Ishikawa (cell line): ENCODE data around the gene CERS6.

Source experiments
- CEBPB ChIP-seq: IDR thresholded peaks from 2 replicates; pipeline ENCODE4 v1.6.1; 2012
- CREB1 ChIP-seq: IDR thresholded peaks from 2 replicates; pipeline ENCODE4 v1.6.1; 2012; ENCODE audit warnings: low read depth
- EGR1 ChIP-seq: IDR thresholded peaks from 2 replicates; pipeline ENCODE4 v1.6.1; 2012
- EP300 ChIP-seq: IDR thresholded peaks from 2 replicates; pipeline ENCODE4 v1.6.1; 2012; ENCODE audit warnings: borderline replicate concordance
- FOXM1 ChIP-seq: IDR thresholded peaks from 2 replicates; pipeline ENCODE4 v1.6.1; 2012; ENCODE audit warnings: low read depth, borderline replicate concordance
- NFIC ChIP-seq: IDR thresholded peaks from 2 replicates; pipeline ENCODE4 v1.6.1; 2012
- RAD21 ChIP-seq: IDR thresholded peaks from 2 replicates; pipeline ENCODE4 v1.6.1; 2012; ENCODE audit warnings: low read depth
- TAF1 ChIP-seq: IDR thresholded peaks from 2 replicates; pipeline ENCODE4 v1.6.1; 2012; ENCODE audit warnings: low read depth, mild to moderate bottlenecking
- TCF12 ChIP-seq: IDR thresholded peaks from 2 replicates; pipeline ENCODE4 v1.6.1; 2012; ENCODE audit warnings: low read depth
- TEAD4 ChIP-seq: IDR thresholded peaks from 2 replicates; pipeline ENCODE4 v1.6.1; 2012
- YY1 ChIP-seq: IDR thresholded peaks from 2 replicates; pipeline ENCODE4 v1.6.1; 2012; ENCODE audit warnings: low read depth
- ZBTB7A ChIP-seq: IDR thresholded peaks from 2 replicates; pipeline ENCODE4 v1.6.1; 2012; ENCODE audit warnings: low read depth
- TF ChIP-seq, protein P1 (sequence below): IDR thresholded peaks from 2 replicates; pipeline ENCODE4 v1.6.1; 2012
- TF ChIP-seq, protein P2 (sequence below): IDR thresholded peaks from 2 replicates; pipeline ENCODE4 v1.6.1; 2012; ENCODE audit warnings: low read depth, mild to moderate bottlenecking
- TF ChIP-seq, protein P3 (sequence below): IDR thresholded peaks from 2 replicates; pipeline ENCODE4 v1.6.1; 2012

CERS6 gene

DNA sequence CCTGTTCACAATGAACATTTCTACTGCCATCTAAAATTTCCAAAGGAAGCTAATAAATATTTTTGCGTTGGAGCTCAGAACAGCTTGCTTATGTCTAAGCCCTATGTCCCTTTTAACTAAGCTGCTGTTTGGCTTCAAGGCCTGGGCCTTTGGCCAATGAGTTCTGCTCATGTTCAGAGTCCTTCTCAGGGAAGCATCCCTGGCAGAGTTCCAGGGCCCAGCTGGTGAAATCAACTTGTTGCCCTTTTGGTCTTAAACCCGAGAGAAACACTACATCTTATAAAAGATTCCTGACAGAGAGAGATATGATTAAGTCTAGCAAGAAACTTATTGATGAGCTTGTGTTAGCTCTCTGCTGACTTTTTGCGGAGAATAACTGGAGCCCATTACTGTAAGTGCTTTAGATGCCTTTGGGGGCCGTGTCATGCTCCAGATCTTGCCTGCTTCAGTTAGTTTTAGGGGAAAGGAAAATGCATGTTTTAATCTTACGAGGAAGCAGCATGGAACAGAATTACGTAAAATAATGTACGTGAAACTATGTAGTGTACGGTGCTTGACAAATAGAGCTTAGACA lies 243.9 kb downstream of the CERS6 start:
- TF ChIP-seq ZBTB7A (no peak), TCF12 (no peak), RAD21 (no peak), EGR1 (no peak), YY1 (no peak), NFIC (no peak), FOXM1 (no peak), CREB1 (no peak), EP300 (no peak), TAF1 (no peak), TEAD4 (no peak), CEBPB (no peak)
- TF ChIP-seq, protein P1, sequence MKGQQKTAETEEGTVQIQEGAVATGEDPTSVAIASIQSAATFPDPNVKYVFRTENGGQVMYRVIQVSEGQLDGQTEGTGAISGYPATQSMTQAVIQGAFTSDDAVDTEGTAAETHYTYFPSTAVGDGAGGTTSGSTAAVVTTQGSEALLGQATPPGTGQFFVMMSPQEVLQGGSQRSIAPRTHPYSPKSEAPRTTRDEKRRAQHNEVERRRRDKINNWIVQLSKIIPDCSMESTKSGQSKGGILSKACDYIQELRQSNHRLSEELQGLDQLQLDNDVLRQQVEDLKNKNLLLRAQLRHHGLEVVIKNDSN = no peak
- TF ChIP-seq, protein P2, sequence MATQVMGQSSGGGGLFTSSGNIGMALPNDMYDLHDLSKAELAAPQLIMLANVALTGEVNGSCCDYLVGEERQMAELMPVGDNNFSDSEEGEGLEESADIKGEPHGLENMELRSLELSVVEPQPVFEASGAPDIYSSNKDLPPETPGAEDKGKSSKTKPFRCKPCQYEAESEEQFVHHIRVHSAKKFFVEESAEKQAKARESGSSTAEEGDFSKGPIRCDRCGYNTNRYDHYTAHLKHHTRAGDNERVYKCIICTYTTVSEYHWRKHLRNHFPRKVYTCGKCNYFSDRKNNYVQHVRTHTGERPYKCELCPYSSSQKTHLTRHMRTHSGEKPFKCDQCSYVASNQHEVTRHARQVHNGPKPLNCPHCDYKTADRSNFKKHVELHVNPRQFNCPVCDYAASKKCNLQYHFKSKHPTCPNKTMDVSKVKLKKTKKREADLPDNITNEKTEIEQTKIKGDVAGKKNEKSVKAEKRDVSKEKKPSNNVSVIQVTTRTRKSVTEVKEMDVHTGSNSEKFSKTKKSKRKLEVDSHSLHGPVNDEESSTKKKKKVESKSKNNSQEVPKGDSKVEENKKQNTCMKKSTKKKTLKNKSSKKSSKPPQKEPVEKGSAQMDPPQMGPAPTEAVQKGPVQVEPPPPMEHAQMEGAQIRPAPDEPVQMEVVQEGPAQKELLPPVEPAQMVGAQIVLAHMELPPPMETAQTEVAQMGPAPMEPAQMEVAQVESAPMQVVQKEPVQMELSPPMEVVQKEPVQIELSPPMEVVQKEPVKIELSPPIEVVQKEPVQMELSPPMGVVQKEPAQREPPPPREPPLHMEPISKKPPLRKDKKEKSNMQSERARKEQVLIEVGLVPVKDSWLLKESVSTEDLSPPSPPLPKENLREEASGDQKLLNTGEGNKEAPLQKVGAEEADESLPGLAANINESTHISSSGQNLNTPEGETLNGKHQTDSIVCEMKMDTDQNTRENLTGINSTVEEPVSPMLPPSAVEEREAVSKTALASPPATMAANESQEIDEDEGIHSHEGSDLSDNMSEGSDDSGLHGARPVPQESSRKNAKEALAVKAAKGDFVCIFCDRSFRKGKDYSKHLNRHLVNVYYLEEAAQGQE = no peak
- TF ChIP-seq, protein P3, sequence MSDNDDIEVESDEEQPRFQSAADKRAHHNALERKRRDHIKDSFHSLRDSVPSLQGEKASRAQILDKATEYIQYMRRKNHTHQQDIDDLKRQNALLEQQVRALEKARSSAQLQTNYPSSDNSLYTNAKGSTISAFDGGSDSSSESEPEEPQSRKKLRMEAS = no peak

DNA sequence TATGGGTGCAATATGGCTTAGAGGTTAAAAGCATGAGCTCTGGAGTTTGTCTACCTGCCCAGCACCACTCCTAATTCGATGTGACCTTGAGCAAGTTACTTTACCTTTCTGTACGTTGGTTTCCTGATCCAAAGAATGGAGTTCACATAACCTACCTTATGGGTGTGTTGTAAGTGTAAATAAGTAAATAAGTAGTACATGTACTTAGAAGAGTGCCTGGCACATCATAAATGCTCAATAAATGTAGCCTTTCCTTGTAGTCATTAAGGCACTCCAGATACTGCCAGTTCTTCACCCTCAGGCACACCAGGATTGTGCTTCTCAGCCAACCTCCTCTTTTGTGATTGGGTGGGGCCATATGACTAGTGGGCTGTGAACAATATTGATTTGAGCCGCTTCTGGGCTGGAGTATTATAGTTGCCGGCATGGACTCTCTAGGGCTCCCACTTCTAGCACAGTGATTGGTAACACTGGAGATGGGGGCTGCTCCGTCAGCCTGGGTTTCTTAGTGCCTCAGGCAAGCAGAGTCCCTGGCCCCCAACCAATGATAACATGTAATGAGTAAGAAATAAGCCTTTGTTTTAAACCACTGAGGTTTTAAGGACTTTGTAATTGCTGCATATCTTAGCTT lies 244.7 kb downstream of the CERS6 start:
- TF ChIP-seq, protein P2 = no peak
- no peak for TF ChIP-seq EP300
- TF ChIP-seq, protein P1 = no peak
- no peak for TF ChIP-seq YY1
- TF ChIP-seq NFIC = no peak
- no peak for TF ChIP-seq RAD21
- TF ChIP-seq CEBPB = no peak
- no peak for TF ChIP-seq EGR1

DNA sequence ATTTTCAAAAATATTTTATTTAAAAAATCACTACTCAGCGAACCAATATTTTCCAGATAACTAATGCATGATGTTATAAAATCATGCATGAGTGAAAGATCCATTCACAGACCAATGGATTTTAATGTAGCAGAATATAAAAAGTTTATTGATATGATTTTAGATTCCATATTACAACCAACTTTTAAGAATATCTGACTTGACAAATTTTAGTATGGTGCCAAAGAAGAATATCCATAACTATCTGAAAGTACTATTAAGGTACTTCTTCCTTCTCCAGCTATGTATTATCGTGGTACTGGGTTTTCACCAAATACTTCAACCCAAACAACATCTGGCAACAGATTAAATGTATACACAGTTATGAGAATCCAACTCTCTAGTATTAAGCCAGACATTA lies 246.5 kb downstream of the CERS6 start:
- TF ChIP-seq TCF12 (no peak), FOXM1 (no peak), RAD21 (no peak), CEBPB (no peak), EP300 (no peak), ZBTB7A (no peak), YY1 (no peak), TAF1 (no peak), CREB1 (no peak), TEAD4 (no peak), EGR1 (no peak), NFIC (no peak)
- TF ChIP-seq, protein P3 = no peak
- TF ChIP-seq, protein P2 = no peak
- TF ChIP-seq, protein P1 = no peak

DNA sequence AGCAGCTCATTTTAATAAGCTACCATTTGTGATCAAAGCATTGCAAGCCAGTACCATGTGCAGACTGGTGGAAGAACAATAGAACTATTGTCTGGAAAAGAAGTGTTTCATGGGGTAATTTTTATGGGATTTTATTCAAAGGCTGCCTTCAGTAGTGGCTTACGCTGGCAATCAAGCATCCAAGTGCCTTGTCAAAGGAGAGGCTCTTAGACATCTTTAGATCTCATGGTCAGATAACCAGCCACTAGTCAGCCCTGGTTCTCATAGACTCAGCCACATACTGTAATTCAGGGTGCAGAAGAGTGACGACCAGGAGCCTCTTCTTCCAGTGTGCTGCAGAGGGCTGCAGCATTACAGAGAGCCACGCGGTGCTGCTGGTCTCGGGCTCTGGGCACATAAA lies 247.9 kb downstream of the CERS6 start:
- TF ChIP-seq EP300 (no peak), NFIC (no peak), FOXM1 (no peak), CREB1 (no peak), ZBTB7A (no peak), RAD21 (no peak), CEBPB (no peak), TCF12 (no peak), EGR1 (no peak), YY1 (no peak), TAF1 (no peak), TEAD4 (no peak)
- TF ChIP-seq, protein P3 = no peak
- TF ChIP-seq, protein P1 = no peak
- TF ChIP-seq, protein P2 = no peak
